Measurements from ENCODE around the gene PDCD6IP. TPM values are rescaled to one million over a fixed set of nuclear protein-coding genes. Genes with fewer than 3 reads are reported as not detected.
A peak's percentile ranks its signal among the peaks of the same experiment; 100 is the strongest.

PDCD6IP gene
- total RNA-seq (76.5 and 99.4 TPM in 2 replicates), polyA plus RNA-seq (121 and 146 TPM in 2 replicates), polyA minus RNA-seq (ENCODE audit: low replicate concordance) (61.1 and 63.4 TPM in 2 replicates)
- 81.3 and 115 TPM in 2 replicates for polyA plus RNA-seq (2012)

GRCh38 chr3:33798418-33799201, at the start of gene PDCD6IP:
Gene PDCD6IP, plus strand, starts transcription at chr3:33798630. Its CDS starts 99 bp downstream, at chr3:33798729.
- no peaks in the 10 kb centered on the region for H4K20me1 ChIP-seq (ENCODE audit: control insufficient read depth, extremely low read depth, insufficient read depth, low read length)
- peak within 1 kb of the TSS; percentile 92 for H3K4me2 ChIP-seq (ENCODE audit: extremely low read depth, insufficient read depth, low read length)
- H3K4me3 ChIP-seq (replicated peaks in 1 of 4; ENCODE audit: control extremely low read depth in 1 of 4, insufficient read depth in 1 of 4, low read depth in 3 of 4, low read length in 4 of 4), result peak within 1 kb of the TSS; percentile 89 to 98 (median 95)
- no peaks in the 10 kb centered on the region for H3K27me3 ChIP-seq (ENCODE audit: control insufficient read depth, insufficient read depth, low read length)
- H3K9ac ChIP-seq (ENCODE audit: insufficient read depth, low read length), result peak within 1 kb of the TSS; percentile 98
- H3K9me3 ChIP-seq (ENCODE audit: control insufficient read depth, insufficient read depth, low read depth, low read length), result no peaks in the 10 kb centered on the region
- no peaks in the 10 kb centered on the region for H3K36me3 ChIP-seq (ENCODE audit: control insufficient read depth, insufficient read depth, low read length)
- H2AFZ ChIP-seq (ENCODE audit: low read length), result peak within 1 kb of the TSS; percentile 89
- TF ChIP-seq CTCF (conservative IDR thresholded peaks at IDR 0.05 in 1 of 2, IDR thresholded peaks at IDR 0.05 in 1 of 2; ENCODE audit: low read depth in 1 of 2, low read length in 2 of 2) (peak in 1 of 2 donors; percentile 4), EZH2 (IDR thresholded peaks at IDR 0.05; ENCODE audit: low read length, missing control alignments) (no peak)
- peaks cover 56% of the 10 kb centered on the region for H3K79me2 ChIP-seq (ENCODE audit: control insufficient read depth, insufficient read depth, low read length)
- DNase-seq (ENCODE audit: low read depth in 2 of 2), result peak; percentile 94 to 95
- H3K4me1 ChIP-seq (ENCODE audit: control insufficient read depth, extremely low read depth, insufficient read depth, low read length), result no peaks in the 10 kb centered on the region
- peak within 1 kb of the TSS; percentile 99 for H3K27ac ChIP-seq (ENCODE audit: insufficient read depth, low read length)

- Histone ChIP-seq H3K9me3 (ENCODE audit: control insufficient read depth, insufficient read depth, low read depth, low read length) (no peaks in the 10 kb centered on the region), H3K27me3 (ENCODE audit: control insufficient read depth, insufficient read depth, low read length) (no peaks in the 10 kb centered on the region), H3K79me2 (ENCODE audit: control insufficient read depth, insufficient read depth, low read length) (no peaks in the 10 kb centered on the region), H2AFZ (ENCODE audit: low read length) (no peak overlapping the region), H4K20me1 (ENCODE audit: control insufficient read depth, extremely low read depth, insufficient read depth, low read length) (no peaks in the 10 kb centered on the region), H3K36me3 (ENCODE audit: control insufficient read depth, insufficient read depth, low read length) (no peaks in the 10 kb centered on the region), H3K27ac (ENCODE audit: insufficient read depth, low read length) (no peak overlapping the region), H3K4me1 (ENCODE audit: control insufficient read depth, extremely low read depth, insufficient read depth, low read length) (peaks cover 4% of the 10 kb centered on the region), H3K9ac (ENCODE audit: insufficient read depth, low read length) (no peak overlapping the region), H3K4me3 (replicated peaks in 1 of 4; ENCODE audit: control extremely low read depth in 1 of 4, insufficient read depth in 1 of 4, low read depth in 3 of 4, low read length in 4 of 4) (no peak overlapping the region), H3K4me2 (ENCODE audit: extremely low read depth, insufficient read depth, low read length) (no peak overlapping the region)
- DNase-seq (ENCODE audit: low read depth in 2 of 2), result peak; percentile 9 to 64
- TF ChIP-seq CTCF (conservative IDR thresholded peaks at IDR 0.05 in 1 of 2, IDR thresholded peaks at IDR 0.05 in 1 of 2; ENCODE audit: low read depth in 1 of 2, low read length in 2 of 2), result no peak
- no peak for TF ChIP-seq EZH2 (IDR thresholded peaks at IDR 0.05; ENCODE audit: low read length, missing control alignments)
Observed at GRCh38 chr3:33749546-33750210, 48.8 kb upstream of the PDCD6IP start.

GRCh38 chr3:33750211-33750548, 48.2 kb upstream of the PDCD6IP start:
- no peaks in the 10 kb centered on the region for H4K20me1 ChIP-seq (ENCODE audit: control insufficient read depth, extremely low read depth, insufficient read depth, low read length)
- H3K27me3 ChIP-seq (ENCODE audit: control insufficient read depth, insufficient read depth, low read length), result no peaks in the 10 kb centered on the region
- H3K9me3 ChIP-seq (ENCODE audit: control insufficient read depth, insufficient read depth, low read depth, low read length), result no peaks in the 10 kb centered on the region
- H3K79me2 ChIP-seq (ENCODE audit: control insufficient read depth, insufficient read depth, low read length), result no peaks in the 10 kb centered on the region
- H2AFZ ChIP-seq (ENCODE audit: low read length), result no peak overlapping the region
- no peak overlapping the region for H3K4me2 ChIP-seq (ENCODE audit: extremely low read depth, insufficient read depth, low read length)
- no peaks in the 10 kb centered on the region for H3K36me3 ChIP-seq (ENCODE audit: control insufficient read depth, insufficient read depth, low read length)
- H3K4me3 ChIP-seq (replicated peaks in 1 of 4; ENCODE audit: control extremely low read depth in 1 of 4, insufficient read depth in 1 of 4, low read depth in 3 of 4, low read length in 4 of 4), result no peak overlapping the region
- no peak overlapping the region for H3K9ac ChIP-seq (ENCODE audit: insufficient read depth, low read length)
- no peak for TF ChIP-seq EZH2 (IDR thresholded peaks at IDR 0.05; ENCODE audit: low read length, missing control alignments)
- TF ChIP-seq CTCF (conservative IDR thresholded peaks at IDR 0.05 in 1 of 2, IDR thresholded peaks at IDR 0.05 in 1 of 2; ENCODE audit: low read depth in 1 of 2, low read length in 2 of 2), result no peak
- peaks cover 4% of the 10 kb centered on the region for H3K4me1 ChIP-seq (ENCODE audit: control insufficient read depth, extremely low read depth, insufficient read depth, low read length)
- DNase-seq (ENCODE audit: low read depth in 2 of 2), result no peak
- H3K27ac ChIP-seq (ENCODE audit: insufficient read depth, low read length), result no peak overlapping the region
